Dendritic cell treated with granulocyte-macrophage colony-stimulating factor and Interleukin-4, amounts not matched to agents 40 ng/mL and 50 ng/mL, for 4 days (primary cell): Measurements from ENCODE around the gene NOD2.

Experiments
- H3K27ac Mint-ChIP-seq: one replicate; pipeline ENCODE4 v1.8.0; 2022; ENCODE audit warnings: mild to moderate bottlenecking, mixed read lengths
- H3K27me3 Mint-ChIP-seq: one replicate; pipeline ENCODE4 v1.8.0; 2022; ENCODE audit warnings: mild to moderate bottlenecking, mixed read lengths
- H3K36me3 Mint-ChIP-seq: one replicate; pipeline ENCODE4 v1.8.0; 2022; ENCODE audit warnings: low read depth, mixed read lengths
- H3K4me1 Mint-ChIP-seq: one replicate; pipeline ENCODE4 v1.8.0; 2022; ENCODE audit warnings: low read depth, mixed read lengths
- H3K4me3 Mint-ChIP-seq: one replicate; pipeline ENCODE4 v1.8.0; 2022; ENCODE audit warnings: mild to moderate bottlenecking, moderate library complexity, mixed read lengths
- H3K9me3 Mint-ChIP-seq: one replicate; pipeline ENCODE4 v1.8.0; 2022; ENCODE audit warnings: mixed read lengths
- intact Hi-C: fragments of 100-400 bp; cut with micrococcal nuclease; formaldehyde crosslinking; loops from one replicate; pipeline ENCODE4 v1.15.0; 2022

Gene NOD2

GRCh38 chr16:50694206-50694605 lies 800 bp downstream of the NOD2 start:
- Mint-ChIP-seq H3K36me3 (peaks cover 33% of the 10 kb centered on the region), H3K4me1 (peaks cover 76% of the 10 kb centered on the region), H3K27me3 (no peaks in the 10 kb centered on the region), H3K9me3 (no peaks in the 10 kb centered on the region), H3K27ac (peak overlapping the region; percentile 91), H3K4me3 (peak overlapping the region; percentile 91)
- intact Hi-C loops = loop anchor here (2.0 kb wide), 2 partner anchors 13 to 15 kb away; partner anchors contain the start of gene SNX20

GRCh38 chr16:50695017-50696000 lies 1.9 kb downstream of the NOD2 start:
- peak overlapping the region; percentile 91 for H3K27ac Mint-ChIP-seq
- intact Hi-C loops = loop anchor here (1.0 to 5.0 kb wide), 5 partner anchors 10 to 418 kb away; partner anchors contain the start of genes CYLD and SNX20
- peaks cover 44% of the 10 kb centered on the region for H3K36me3 Mint-ChIP-seq
- peak overlapping the region; percentile 91 for H3K4me3 Mint-ChIP-seq
- H3K4me1 Mint-ChIP-seq = peaks cover 87% of the 10 kb centered on the region
- no peaks in the 10 kb centered on the region for H3K9me3 Mint-ChIP-seq
- no peaks in the 10 kb centered on the region for H3K27me3 Mint-ChIP-seq

- peaks cover 52% of the 10 kb centered on the region for H3K36me3 Mint-ChIP-seq
- peaks cover 85% of the 10 kb centered on the region for H3K4me1 Mint-ChIP-seq
- intact Hi-C loops = loop anchor here (5.0 kb wide), 2 partner anchors 46 to 419 kb away; partner anchors contain the start of gene CYLD
- no peaks in the 10 kb centered on the region for H3K27me3 Mint-ChIP-seq
- H3K27ac Mint-ChIP-seq = peak overlapping the region; percentile 91
- no peaks in the 10 kb centered on the region for H3K9me3 Mint-ChIP-seq
- peak overlapping the region; percentile 91 for H3K4me3 Mint-ChIP-seq
Observed at GRCh38 chr16:50696126-50696525, 2.7 kb downstream of the NOD2 start.

GRCh38 chr16:50696575-50697420 lies 3.4 kb downstream of the NOD2 start:
- Mint-ChIP-seq H3K36me3 (peaks cover 59% of the 10 kb centered on the region), H3K4me1 (peaks cover 90% of the 10 kb centered on the region), H3K4me3 (peak overlapping the region; percentile 91), H3K9me3 (no peaks in the 10 kb centered on the region), H3K27me3 (no peaks in the 10 kb centered on the region), H3K27ac (peak overlapping the region; percentile 91)
- intact Hi-C loops = loop anchor here (5.0 kb wide), 2 partner anchors 46 to 419 kb away; partner anchors contain the start of gene CYLD

GRCh38 chr16:50697421-50697715 lies 4.0 kb downstream of the NOD2 start:
- H3K36me3 Mint-ChIP-seq = peaks cover 65% of the 10 kb centered on the region
- H3K27me3 Mint-ChIP-seq = no peaks in the 10 kb centered on the region
- peak overlapping the region; percentile 91 for H3K27ac Mint-ChIP-seq
- peaks cover 87% of the 10 kb centered on the region for H3K4me1 Mint-ChIP-seq
- intact Hi-C loops = loop anchor here (5.0 kb wide), 2 partner anchors 45 to 420 kb away; partner anchors contain the start of gene CYLD
- H3K9me3 Mint-ChIP-seq = no peaks in the 10 kb centered on the region
- peak overlapping the region; percentile 80 for H3K4me3 Mint-ChIP-seq

- Mint-ChIP-seq H3K27ac (peak overlapping the region; percentile 91), H3K27me3 (no peaks in the 10 kb centered on the region), H3K4me3 (peak overlapping the region; percentile 80), H3K9me3 (no peaks in the 10 kb centered on the region), H3K4me1 (peaks cover 83% of the 10 kb centered on the region), H3K36me3 (peaks cover 72% of the 10 kb centered on the region)
- intact Hi-C loops = loop anchor here (1.0 to 5.0 kb wide), 3 partner anchors 11 to 421 kb away; partner anchors contain the start of gene CYLD
Observed at GRCh38 chr16:50697881-50698767, 4.7 kb downstream of the NOD2 start.

DNA sequence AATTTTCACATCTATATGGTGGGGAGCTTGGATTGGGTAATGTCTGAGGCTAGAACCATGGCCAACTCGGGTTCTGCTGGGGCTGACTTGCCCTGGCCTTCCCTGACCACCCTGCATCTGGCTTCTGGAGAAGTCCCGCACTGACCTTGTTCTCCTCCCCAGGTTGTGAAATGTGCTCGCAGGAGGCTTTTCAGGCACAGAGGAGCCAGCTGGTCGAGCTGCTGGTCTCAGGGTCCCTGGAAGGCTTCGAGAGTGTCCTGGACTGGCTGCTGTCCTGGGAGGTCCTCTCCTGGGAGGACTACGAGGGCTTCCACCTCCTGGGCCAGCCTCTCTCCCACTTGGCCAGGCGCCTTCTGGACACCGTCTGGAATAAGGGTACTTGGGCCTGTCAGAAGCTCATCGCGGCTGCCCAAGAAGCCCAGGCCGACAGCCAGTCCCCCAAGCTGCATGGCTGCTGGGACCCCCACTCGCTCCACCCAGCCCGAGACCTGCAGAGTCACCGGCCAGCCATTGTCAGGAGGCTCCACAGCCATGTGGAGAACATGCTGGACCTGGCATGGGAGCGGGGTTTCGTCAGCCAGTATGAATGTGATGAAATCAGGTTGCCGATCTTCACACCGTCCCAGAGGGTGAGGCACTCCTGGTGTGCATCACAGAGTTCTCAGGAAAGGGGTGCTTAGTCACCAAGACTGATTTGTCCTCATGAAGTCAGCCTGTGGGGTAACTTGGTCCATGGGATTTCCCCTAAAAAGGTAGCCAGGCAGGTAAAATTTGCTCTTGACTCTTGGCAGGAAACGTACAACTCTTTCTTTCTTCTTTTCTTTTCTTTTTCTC lies 6.1 kb downstream of the NOD2 start:
- peaks cover 12% of the 10 kb centered on the region for H3K9me3 Mint-ChIP-seq
- H3K36me3 Mint-ChIP-seq = peaks cover 76% of the 10 kb centered on the region
- peaks cover 75% of the 10 kb centered on the region for H3K4me1 Mint-ChIP-seq
- intact Hi-C loops = loop anchor here (5.0 kb wide), 2 partner anchors 43 to 422 kb away; partner anchors contain the start of gene CYLD
- peak overlapping the region; percentile 44 for H3K4me3 Mint-ChIP-seq
- H3K27ac Mint-ChIP-seq = peak overlapping the region; percentile 91
- H3K27me3 Mint-ChIP-seq = no peaks in the 10 kb centered on the region

GRCh38 chr16:50702725-50703124 lies 9.3 kb downstream of the NOD2 start:
- H3K27me3 Mint-ChIP-seq = no peaks in the 10 kb centered on the region
- H3K9me3 Mint-ChIP-seq = peaks cover 19% of the 10 kb centered on the region
- no peak overlapping the region for H3K27ac Mint-ChIP-seq
- peaks cover 72% of the 10 kb centered on the region for H3K4me1 Mint-ChIP-seq
- H3K36me3 Mint-ChIP-seq = peaks cover 95% of the 10 kb centered on the region
- H3K4me3 Mint-ChIP-seq = no peak overlapping the region
- intact Hi-C loops = no loop called here

GRCh38 chr16:50704245-50704644 lies 10.8 kb downstream of the NOD2 start:
- Mint-ChIP-seq H3K27ac (no peak overlapping the region), H3K9me3 (peaks cover 19% of the 10 kb centered on the region), H3K36me3 (peaks cover 96% of the 10 kb centered on the region), H3K4me1 (peaks cover 72% of the 10 kb centered on the region), H3K4me3 (no peak overlapping the region), H3K27me3 (no peaks in the 10 kb centered on the region)
- intact Hi-C loops = no loop called here

DNA sequence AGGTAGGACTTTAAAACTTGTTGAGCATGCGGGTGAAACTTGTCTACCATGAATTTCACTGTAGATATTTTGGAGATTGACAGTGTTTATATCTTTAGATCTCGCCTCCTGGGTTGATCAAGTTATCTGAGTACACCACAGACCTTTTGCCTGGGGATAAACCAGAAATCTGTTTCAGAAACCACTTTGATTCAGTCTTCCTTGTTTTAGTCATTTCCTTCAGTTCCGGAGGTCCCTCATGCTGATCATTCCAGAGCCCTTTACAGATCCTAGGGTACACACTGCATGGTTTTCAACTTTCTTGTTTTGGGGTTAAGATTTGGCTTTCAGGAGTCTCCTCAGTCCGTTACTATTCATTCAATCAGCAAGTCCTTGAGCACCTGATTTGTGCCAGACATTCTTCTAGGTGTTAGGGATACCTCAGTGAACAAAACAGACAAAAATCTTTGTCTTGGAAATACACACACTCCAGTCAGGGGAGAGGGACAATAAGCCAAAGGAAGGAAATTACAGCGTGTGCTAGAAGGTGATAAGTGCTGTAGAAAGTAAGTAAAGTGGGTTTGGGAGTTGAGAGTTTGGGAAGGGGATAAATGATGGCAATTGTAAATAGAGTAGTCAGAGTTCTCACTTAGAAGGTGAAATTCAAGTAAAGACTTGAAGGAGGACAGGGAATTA lies 12.2 kb downstream of the NOD2 start:
- H3K9me3 Mint-ChIP-seq = peaks cover 19% of the 10 kb centered on the region
- H3K36me3 Mint-ChIP-seq = peaks cover 94% of the 10 kb centered on the region
- H3K27ac Mint-ChIP-seq = peak overlapping the region; percentile 18
- intact Hi-C loops = no loop called here
- no peak overlapping the region for H3K4me3 Mint-ChIP-seq
- peaks cover 72% of the 10 kb centered on the region for H3K4me1 Mint-ChIP-seq
- H3K27me3 Mint-ChIP-seq = no peaks in the 10 kb centered on the region

GRCh38 chr16:50706250-50706649 lies 12.8 kb downstream of the NOD2 start:
- intact Hi-C loops = no loop called here
- peaks cover 74% of the 10 kb centered on the region for H3K4me1 Mint-ChIP-seq
- H3K27ac Mint-ChIP-seq = peak overlapping the region; percentile 18
- no peak overlapping the region for H3K4me3 Mint-ChIP-seq
- no peaks in the 10 kb centered on the region for H3K27me3 Mint-ChIP-seq
- peaks cover 94% of the 10 kb centered on the region for H3K36me3 Mint-ChIP-seq
- H3K9me3 Mint-ChIP-seq = peaks cover 19% of the 10 kb centered on the region
